NOMO-1 (cell line): ENCODE results near the gene STXBP2.

Experiments
- DNase-seq, 2 experiments: peaks; one replicate each; lab custom pipeline; 2025; ENCODE audit not compliant: unreplicated experiment in 2 of 2; lab: John Stamatoyannopoulos, UW

STXBP2 gene

DNA sequence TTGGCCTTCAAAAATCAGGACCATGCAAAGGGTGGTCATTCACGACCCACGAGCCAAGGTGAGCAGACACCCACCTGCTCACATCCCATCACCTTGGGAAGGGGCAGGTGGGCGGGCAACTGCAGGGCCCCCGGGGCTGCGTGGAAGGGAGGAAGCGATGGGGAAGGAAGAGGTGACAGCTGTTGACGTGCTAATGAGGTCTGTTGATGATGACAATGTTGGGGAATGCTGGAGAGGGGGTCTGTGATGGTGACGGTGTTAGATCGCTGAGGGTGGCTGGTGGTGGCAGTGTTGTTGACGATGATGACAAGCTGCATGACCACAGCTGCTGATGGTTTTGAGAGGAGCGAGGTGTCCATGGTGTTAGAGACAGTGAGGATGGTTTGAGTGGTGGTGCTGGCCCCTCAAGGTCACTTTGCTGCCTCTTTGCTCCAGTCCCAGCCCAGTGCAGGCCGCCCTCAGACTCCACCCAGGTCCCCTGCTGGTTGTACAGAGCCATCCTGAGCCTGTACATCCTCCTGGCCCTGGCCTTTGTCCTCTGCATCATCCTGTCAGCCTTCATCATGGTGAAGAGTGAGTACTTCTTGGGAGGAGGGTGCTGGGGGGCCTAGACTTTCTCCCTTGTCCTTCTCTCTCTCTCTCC is 40.9 kb downstream of the STXBP2 start:
- DNase-seq: peak; percentile 29 to 39

DNA sequence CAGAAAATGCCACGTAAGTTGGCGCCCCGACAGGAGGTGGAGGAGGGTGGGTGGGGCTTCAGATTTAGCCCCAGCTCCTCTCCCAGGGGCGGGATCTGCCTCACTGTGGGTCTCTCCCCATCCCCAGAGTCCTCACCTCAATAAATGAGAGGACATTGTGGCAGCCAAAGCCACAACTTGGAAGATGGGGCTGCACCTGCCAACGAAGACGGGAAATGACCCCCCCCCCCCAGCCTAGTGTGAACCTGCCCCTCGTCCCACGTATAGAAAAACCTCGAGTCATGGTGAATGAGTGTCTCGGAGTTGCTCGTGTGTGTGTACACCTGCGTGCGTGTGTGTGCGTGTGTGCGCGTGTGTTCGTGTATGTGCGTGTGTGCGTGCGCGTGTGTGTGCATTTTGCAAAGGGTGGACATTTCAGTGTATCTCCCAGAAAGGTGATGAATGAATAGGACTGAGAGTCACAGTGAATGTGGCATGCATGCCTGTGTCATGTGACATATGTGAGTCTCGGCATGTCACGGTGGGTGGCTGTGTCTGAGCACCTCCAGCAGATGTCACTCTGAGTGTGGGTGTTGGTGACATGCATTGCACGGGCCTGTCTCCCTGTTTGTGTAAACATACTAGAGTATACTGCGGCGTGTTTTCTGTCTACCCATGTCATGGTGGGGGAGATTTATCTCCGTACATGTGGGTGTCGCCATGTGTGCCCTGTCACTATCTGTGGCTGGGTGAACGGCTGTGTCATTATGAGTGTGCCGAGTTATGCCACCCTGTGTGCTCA is 42.3 kb downstream of the STXBP2 start:
- peak; percentile 14 to 25 for DNase-seq

DNA sequence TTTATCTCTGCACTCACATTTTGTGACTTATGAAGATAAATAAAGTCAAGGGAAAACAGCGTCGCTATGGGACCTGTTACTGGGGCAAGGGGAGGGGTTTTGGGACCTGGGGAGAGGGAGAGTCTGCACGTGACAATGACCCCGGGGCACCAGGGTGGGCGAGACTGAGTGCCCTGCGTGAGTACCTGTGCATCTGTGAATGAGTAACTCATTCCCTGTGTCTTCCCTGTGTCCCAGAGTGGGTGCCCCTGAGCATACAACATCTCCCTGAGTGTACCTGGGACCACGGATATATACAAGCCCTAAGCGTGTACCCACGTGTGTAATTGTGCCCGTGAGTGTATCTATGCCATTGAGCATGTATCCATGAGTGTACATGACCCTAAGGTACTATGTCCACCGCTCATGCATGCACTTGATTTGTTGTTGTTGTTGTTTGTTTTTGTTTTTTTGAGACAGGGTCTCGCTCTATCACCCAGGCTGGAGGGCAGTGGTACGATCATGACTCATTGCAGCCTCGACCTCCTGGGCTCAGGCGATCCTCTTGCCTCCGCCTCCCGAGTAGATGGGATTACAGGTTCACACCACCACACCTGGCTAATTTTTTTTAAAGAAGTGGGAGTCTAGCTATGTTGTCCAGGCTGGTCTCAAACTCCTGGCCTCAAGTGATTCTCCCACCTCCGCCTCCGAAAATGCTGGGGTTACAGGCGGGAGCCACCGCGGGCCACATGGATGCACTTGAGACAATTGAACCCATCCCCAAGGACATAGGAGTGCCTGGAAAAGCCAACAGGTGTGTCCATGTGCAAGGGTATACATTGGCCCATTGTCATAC is 43.1 kb downstream of the STXBP2 start:
- no peak for DNase-seq

DNA sequence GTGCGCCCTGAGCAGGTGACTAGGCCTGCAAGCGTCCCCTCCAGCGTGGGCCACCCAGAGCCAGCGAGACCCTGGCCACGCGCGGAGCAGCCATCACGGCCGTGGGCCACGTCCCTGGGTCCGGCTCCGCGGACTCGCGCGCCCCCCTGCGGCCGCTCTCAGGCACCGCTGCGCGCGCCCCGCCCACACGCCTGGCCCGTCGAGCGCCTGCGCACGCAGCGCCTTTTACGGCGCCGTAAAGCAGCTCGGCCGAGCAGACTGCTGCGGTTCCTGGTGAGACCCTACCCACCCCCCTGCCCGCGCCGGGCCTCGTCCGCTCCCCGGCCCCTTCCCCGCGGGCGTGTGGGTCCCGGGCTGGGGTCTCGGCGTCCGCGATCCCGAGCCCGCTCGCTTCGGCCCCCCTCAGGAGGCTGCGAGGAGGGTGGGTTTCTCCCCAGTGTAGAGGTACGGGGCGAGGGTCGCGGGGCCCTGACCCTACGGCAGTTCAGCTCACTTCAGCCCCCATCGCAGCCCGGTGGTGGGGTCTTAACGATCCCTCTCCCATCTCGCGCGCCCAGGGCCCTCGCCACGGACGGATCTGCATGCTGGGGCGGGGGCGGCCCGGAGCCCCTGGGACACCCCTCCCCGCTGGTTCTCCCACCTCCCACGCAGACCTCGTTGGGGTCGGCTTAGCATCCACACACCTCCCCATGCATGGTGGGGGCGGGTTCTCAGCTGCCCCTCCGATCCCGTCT is 43.9 kb downstream of the STXBP2 start, which contains the start of gene TRAPPC5:
TRAPPC5 (plus strand) TSS at position 228 of the 734 bp plus-strand sequence. CDS start 1,421 bp downstream, outside the sequence.
- peak; percentile 72 to 88 for DNase-seq

DNA sequence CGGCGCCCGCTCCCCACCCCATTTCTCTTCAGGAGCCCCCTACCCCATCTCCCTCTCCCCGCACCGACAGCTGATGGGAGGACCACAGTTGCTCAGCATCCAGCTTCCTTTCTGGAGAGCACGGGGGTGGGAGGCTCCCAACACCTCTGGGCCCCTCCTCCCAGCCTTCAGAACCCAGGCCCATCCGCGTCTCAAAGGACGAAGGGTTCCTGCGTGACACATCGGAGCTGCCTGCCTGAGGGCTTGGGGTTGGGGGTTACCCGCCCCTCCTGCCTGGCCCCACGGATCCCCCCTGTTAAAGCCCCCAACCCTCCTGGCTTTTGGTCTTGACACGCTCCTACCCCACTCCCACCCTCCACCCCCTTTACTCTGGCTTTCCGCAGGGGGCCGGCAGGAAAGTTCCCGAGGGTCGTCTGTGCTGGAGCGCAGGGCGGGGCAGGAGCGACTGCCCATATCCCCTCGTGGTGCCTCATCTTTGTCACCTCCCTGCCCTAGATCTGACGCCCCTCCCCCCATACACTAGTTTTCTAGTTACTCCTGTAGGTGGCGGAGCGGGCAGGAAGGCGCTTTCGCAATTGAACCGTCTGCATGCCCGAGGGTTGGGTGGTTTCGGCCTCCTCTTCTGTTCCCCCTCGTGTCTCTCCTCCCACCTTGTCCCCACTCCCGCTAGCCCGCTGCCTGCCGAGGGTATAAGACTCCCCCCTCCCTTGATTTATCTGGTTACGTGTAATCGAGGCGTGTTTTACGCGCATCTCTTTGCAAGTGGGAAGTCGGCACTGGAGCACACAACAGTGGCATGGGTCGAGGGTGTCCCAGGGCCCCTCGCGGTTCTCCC is 44.6 kb downstream of the STXBP2 start:
- DNase-seq: peak; percentile 97 to 98

DNA sequence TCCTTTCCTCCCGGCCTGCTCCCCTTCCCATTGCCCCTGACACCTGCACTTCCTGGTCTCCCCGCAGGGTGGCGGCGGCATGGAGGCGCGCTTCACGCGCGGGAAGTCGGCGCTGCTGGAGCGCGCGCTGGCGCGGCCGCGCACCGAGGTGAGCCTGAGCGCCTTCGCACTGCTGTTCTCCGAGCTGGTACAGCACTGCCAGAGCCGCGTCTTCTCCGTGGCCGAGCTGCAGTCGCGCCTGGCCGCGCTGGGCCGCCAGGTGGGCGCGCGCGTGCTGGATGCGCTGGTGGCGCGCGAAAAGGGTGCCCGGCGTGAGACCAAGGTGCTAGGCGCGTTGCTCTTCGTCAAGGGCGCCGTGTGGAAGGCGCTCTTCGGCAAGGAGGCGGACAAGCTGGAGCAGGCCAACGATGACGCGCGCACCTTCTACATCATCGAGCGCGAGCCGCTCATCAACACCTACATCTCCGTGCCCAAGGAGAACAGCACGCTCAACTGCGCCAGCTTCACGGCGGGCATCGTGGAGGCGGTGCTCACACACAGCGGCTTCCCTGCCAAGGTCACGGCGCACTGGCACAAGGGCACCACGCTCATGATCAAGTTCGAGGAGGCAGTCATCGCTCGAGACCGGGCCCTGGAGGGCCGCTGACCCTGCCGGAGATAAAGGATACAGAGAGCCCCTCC is 45.4 kb downstream of the STXBP2 start:
- no peak for DNase-seq

DNA sequence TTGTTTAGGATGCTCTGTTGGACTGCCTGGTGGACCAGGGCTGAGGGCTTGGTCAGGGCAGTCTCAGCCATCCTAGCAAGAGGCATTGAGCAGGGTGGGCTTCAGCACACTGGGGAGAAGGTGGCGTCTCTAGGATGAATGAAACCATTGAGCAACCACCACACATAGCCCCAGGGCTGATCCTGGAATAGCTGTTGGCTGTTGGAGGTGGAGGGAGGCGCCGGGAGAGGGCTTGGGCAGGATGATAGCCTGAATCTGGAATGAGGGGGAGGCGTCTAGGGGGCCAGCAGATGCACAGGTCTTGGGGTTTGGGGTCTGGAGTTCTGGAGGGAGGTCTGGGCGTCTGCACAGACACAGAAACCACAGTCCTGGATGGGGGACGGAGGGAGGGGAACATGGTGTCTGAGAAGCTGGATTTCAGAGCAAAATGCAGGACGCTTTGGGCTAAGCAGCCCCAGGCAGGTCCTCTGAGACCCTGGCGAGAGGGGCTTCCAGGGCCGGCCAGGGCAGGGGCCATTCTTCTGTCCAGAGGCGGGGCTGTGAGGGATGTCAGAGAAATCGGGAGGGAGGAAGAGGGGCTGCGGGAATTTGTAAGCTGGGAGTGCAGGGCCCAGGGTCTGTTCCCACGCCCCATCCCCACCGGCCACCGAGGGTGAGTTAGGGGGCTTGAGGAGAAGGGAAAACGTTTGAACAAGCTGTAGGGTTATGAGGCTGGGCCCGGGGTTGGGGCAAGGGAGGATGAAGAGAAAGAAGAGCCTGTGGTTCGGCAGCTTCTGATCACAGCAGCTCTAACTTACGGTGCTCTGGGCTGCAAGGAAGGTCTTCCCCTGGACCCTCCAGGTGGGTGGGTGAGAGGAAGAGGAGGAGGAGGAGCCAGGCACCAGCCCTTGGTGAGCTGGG is 48.9 kb downstream of the STXBP2 start:
- DNase-seq: no peak

DNA sequence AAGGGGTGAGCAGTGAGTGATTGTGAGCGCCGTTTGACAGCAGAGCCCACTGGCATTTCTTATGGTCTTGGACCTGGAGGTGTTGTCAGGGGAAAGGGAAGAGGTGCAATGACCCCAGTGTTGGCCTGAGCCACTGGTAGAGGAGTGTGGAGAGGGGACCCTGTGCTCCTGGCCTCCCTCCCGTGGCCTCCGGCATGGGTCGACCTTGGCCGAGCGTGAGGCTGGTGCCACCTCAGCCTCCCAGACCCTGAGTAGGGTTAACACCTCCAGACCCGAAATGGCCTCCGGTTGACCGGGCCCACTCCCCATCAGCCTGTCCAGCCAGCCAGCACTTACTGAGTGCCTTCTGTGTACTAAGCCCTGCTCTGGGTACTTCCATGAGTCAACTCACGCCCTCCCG is 50.3 kb downstream of the STXBP2 start:
- DNase-seq: no peak

DNA sequence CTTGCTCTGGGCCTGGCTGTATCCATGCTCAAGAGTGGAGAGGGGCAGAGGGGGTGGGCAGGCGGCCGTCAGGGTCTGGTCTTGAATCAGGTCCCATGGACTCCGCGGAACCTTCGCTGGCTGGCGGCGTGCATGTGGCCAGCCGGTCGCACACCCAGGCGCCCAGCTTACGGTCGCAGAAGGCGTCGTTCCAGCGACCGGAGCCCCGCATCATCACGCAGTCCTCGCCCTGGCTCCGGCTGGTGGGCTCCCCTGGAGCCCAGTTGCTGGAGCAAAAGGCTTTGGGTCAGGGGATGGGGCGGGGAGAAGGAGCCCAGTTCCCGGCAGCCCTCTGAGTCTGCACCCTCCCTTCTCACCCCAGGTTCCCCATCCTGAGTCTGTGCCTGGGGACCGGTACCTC is 52.3 kb downstream of the STXBP2 start:
- DNase-seq: no peak

DNA sequence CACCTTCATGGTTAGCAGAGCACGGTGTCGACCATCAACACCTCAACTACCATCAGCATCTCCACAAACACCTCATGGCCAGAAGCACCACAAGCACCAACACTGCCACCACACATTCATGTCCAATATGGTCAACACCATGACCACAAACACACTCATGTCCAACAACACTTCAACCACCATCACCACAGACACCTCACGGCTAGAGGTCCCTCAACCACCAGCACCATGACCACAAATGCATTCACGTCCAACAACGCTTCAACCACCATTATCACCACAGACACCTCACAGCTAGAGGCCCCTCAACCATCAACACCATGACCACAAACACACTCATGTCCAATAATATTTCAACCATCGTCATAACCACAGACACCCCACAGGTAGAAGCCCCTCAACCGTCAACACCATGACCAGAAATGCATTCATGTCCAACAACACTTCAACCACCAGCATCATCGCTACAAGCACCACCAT is 53.9 kb downstream of the STXBP2 start:
- no peak for DNase-seq

DNA sequence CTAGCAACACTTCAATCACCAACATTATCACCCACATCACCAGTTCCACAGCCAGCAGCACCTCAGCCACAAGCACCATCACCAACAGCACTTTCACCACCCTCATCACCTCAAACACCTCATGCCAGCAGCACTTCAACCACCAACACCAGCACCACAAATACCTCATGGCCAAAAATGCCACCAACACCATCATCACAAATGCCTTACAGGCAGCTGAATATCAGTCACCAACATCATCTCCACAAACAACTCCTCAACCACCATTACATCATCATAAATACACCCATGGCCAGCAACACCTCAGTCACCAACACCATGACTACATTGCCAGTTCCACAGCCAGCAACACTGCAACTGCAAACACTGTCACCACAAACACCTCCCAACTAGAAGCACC is 54.6 kb downstream of the STXBP2 start:
- no peak for DNase-seq

DNA sequence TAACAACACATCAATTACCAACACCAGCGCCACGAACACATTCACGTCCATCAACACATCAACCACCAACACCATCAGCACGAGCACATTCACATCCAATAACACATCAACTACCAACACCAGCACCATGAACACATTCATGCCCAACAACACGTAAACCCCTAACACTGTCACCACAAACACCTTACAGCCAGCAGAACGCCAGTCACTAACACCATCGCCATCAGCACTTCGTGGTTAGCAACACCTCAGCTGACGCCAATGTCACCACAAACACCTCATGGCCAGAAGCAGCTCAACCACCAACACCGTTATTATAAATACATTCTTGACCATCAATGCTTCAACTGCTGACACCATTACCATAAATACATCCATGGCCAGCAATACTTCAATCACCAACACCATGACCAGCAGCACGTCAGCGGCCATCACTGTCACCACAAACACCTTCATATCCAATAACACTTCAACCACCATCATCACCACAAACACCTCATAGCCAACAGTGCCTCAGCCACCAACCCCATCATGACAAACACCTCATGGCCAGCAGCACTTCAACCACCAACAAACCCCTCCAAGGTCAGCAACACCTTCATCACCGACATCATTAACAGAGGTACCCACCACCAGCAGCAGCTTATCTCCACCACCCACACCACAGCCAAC is 55.6 kb downstream of the STXBP2 start:
- DNase-seq: no peak

DNA sequence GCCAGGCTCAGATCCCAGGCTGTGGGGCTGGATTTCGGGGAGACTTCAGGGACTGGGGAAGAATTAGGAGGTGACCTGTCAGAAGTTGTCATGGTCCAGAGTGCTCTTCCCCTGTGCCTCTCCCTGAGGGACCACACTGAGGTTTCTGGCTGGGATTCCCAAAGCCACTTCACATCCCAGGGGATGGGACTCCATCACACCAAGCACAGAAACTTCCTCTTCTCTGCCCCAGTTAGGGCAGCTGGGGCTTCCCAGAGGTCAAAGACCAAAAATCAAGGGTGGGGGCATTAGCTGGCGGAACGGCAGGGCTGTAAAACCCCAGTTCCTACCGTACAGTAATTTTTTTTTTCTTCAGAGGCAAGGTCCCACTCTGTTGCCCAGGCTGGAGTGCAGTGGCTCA is 57.6 kb downstream of the STXBP2 start:
- no peak for DNase-seq
